Activated CD8-positive, alpha-beta memory T cell treated with anti-CD3 and anti-CD28 coated beads for 4 hours (primary cell): Measurements from ENCODE around the gene SH3RF3.

Source experiments
- DNase-seq, 2 donors: peaks; one replicate each; pipeline ENCODE4 v3.0.0-alpha.2; 2020; ENCODE audit warnings: low read depth in 2 of 2

Gene SH3RF3

GRCh38 chr2:109260886-109261700, 132.1 kb downstream of the SH3RF3 start:
- DNase-seq = no peak

- DNase-seq = no peak
Observed at GRCh38 chr2:109261906-109262631, 133.1 kb downstream of the SH3RF3 start.

- no peak for DNase-seq
Observed at GRCh38 chr2:109264595-109265328, 135.8 kb downstream of the SH3RF3 start.

- no peak for DNase-seq
Observed at GRCh38 chr2:109265369-109265768, 136.4 kb downstream of the SH3RF3 start.

DNA sequence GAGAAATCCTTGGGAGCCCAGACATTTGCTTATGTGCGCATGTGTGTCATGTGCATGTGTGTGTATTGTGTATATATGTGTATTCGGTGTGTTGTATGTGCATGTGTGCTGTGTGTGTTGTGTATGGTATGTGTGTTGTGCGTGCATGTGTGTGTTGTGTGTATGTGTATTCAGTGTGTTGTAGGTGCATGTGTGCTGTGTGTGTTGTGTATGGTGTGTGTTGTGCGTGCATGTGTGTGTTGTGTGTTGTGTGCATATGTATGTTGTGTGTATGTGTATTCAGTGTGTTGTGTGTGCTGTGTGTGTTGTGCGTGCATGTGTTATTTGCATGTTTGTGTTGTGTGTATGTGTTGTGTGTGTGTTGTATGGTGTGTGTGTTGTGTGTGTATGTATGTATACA, 136.9 kb downstream of the SH3RF3 start:
- DNase-seq = no peak

DNA sequence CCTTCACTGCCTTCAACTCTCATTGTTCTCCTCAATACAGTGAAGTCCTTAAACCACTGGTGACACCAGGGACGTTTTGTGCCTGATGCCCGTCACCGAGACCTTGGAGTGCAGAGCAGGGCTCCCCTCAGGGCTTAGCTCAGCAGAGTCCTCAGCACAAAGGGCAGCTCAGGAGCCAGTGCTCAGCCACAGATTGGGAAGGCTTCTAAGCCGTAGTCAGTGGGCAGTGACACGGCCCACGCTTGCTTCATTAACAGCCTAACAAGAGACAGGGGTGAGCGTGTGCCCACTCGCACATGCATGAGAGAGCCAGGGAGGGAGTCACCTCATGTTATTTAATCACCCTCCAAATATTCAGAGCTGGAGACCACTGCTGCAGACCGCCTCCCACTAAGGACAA, 137.5 kb downstream of the SH3RF3 start:
- no peak for DNase-seq

DNA sequence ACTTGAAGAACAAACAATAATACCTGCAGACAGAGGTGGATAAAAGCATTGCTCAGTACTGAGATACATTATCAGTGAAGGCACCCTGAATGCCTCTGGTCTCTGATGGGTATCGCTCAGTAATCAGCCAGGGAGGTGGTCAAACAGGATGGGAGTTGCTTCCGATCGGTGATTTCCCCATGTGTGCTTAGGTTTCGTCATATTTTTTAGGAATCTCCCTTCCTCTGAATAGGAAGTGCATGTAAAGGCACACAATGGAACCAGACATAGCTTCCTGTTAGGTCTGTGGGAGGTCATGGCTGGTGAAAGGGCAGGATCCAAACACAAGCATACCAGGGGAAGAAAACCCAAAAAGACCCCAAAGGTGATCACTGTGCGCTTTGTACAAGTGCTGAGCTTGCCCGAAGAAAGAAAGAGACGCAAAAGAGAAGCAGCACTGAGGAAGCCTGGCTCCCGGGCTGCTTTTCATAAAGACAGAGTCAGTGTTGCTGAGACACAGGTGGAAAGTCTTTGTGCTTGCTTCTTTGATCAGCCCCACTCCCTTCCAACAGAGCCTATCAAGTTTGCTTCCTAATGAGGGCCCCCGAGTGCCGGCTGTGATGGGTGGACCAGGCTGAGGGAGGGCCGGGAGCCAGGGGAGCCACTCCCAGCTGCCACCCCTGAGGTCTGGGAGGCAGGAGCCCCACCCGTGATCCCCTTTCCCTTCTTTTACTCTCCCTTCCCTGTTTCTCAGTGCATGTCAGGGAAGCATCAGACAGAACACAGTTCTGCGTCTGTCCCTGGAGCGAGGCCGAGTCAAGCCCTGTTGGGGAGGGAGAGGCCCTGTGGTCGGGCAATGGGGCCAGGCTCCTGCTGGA, 138.2 kb downstream of the SH3RF3 start:
- no peak for DNase-seq

GRCh38 chr2:109268916-109269315, 139.9 kb downstream of the SH3RF3 start:
- no peak for DNase-seq

GRCh38 chr2:109269706-109270504, 140.9 kb downstream of the SH3RF3 start:
- DNase-seq = no peak

DNA sequence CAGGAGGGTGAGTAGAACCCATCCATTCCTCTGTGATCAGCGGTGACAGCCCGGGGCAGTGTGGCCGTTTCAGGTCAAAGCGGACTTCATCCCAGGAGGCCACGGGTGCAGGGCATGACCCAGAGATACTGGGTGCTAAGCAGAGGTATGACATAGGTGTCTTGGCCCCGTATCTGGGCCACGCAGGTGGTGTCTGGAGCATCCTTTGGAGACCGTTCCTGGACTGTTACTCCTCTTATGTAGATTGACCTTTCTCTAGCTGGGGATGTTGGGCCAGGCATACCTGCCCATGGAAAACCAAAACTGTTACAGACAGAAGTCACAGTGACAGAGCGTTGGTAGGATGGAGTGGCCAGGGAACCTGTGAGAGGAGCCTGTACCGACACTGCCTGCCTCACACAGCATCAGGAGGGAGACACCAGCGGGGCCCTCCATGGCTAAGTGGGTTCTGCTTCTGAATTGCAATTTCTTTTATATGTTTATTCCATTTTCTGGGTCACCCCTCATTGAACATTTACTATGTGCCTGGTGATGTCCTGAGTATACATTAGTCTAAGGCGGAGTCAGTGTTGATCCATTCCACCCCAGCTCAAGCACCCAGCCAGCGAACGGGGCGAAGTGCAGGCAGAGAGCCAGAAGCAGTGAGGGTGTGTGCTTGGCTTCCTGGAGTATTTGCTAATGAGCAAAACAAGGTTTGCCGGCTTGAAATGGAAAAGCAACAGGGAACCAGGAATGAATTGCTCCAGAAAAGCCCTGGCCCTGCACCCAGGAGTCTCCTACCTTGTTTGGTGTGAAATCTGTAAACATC, 141.7 kb downstream of the SH3RF3 start:
- no peak for DNase-seq

- DNase-seq = no peak
Observed at GRCh38 chr2:109271920-109272319, 142.9 kb downstream of the SH3RF3 start.

DNA sequence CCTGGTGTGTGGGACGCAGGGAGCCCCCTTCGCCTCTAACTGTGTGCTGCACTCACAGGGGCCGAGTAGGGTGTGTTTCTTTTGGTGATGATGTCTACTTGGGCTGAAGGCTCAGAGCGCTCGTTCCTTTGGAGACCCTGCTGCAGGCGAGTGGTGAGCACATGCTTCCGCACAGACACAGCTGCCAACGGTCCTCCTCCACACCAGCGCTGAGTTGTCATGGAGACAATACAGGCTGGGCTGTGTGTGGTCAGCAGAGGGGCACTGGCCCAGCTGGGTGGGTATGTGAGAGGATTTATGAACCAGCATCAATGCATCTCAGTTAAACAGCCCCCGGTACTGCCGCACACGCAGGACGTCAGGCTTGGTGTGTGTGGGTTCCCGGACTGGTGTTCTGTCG, 143.5 kb downstream of the SH3RF3 start:
- no peak for DNase-seq

DNA sequence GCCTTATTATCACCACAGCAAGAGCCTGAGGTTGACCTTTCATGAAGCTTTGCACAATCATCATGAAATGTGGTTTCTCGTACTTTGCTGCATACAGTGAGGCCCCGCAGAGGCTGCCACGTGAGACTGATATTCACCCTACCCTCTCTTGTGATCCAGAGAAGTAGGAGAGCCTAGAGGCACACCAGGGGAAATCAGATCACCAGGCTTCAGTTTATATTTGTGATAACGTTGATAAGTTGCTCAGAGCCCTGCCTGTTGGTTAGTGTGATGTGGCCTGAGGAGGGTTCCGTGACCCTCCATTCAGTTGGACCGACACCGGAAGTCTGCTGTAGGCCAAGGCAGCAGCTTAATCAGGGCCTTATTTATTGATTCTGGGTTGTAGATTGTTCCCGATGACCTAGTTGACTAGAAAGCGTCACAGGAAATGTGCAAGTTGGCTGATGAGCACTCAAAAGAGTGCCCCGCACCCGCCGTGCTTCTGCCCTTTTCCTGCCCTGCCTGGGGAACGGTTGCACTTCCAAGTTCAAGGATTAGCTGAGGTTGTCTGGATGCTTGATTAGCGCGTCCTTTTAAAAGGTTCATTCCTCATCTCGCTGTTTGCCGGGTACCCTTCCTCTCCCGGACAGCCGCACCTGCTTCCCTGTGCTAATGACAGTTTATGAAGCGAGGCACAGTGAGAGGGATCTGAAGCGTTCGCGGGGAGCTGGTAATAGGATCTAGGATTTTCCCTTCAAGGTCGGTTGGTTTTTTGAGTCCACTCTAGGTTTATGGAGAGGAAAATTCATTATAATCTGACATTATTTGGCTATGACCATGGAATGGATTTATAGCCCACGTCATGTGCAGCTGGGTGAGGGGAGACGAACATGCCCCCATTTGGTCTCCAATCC, 146.4 kb downstream of the SH3RF3 start:
- DNase-seq = no peak

- no peak for DNase-seq
Observed at GRCh38 chr2:109277406-109277805, 148.4 kb downstream of the SH3RF3 start.

GRCh38 chr2:109279243-109279860, 150.3 kb downstream of the SH3RF3 start:
- no peak for DNase-seq

DNA sequence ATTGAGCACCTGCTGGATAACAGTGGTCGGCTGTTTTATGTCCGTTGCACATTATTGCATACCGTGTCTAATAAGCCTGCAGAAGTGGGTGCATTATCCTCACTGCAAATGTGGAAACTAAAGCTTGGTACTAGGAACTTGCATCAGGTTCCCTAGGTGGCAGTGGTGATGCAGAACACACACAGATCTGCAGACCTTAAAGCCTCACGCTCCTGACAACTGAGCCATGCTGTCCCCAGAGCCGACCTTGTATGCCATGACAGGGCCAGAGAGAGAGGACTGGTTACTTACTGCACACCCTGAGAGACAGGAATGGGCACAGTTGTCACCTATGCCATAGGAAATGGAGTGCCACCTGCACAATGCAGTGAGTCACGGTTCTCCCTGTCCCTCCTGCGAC, 151.8 kb downstream of the SH3RF3 start:
- no peak for DNase-seq

DNA sequence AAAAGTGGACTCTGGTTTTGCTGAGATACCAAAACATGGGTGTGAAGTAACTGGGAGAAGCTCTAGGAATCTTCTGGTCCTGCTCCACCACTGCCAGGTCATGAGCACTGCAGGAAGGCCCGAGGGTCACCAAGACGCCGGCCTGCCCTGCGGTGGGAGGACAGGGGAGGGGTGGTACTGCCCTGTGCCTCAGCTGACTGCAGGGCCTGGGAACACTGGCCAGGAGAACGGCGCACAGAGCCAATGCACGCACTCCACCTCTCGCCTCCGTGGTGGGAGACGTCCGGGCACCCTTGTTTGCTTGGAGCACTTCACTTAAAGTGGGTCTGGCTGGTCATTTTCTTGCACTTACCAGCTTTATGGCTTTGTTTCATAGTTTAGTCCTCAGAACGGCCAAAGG, 153.4 kb downstream of the SH3RF3 start:
- DNase-seq = no peak

GRCh38 chr2:109282865-109283264, 153.9 kb downstream of the SH3RF3 start:
- DNase-seq = no peak
